HepG2 (cell line): ENCODE results near the gene COL18A1. TPM values are rescaled to one million over a fixed set of nuclear protein-coding genes. Genes with fewer than 3 reads are reported as not detected.

Source experiments
- ARNT ChIP-seq: fragments of 450-650 bp; IDR thresholded peaks from 2 replicates; pipeline ENCODE4 v1.6.1; 2017
- ATAD3A ChIP-seq: sonication (generic); formaldehyde crosslinking; IDR thresholded peaks from 2 replicates; pipeline ENCODE4 v1.4.0; 2020; ENCODE audit warnings: missing genetic modification reagents
- CSRNP1 ChIP-seq: sonication (generic); formaldehyde crosslinking; IDR thresholded peaks from 2 replicates; pipeline ENCODE4 v1.8.1; 2023; ENCODE audit warnings: mild to moderate bottlenecking, missing genetic modification reagents
- FOXK1 ChIP-seq: sonication (generic); formaldehyde crosslinking; IDR thresholded peaks from 2 replicates; pipeline ENCODE4 v1.4.0; 2020; ENCODE audit warnings: low read depth, missing genetic modification reagents, borderline replicate concordance
- GATAD1 ChIP-seq: IDR thresholded peaks from 2 replicates; pipeline ENCODE4 v1.6.1; 2016; ENCODE audit warnings: missing genetic modification reagents, missing compliant biosample characterization
- GATAD2A ChIP-seq: IDR thresholded peaks from 2 replicates; pipeline ENCODE4 v1.6.1; 2016
- GTF3A ChIP-seq: sonication (generic); formaldehyde crosslinking; conservative IDR thresholded peaks from 2 replicates; pipeline ENCODE4 v1.4.0; 2020; ENCODE audit warnings: mild to moderate bottlenecking, missing genetic modification reagents
- HNRNPLL ChIP-seq: fragments of 200-400 bp; formaldehyde crosslinking; IDR thresholded peaks from 2 replicates; pipeline ENCODE4 v1.6.1; 2017; ENCODE audit warnings: mild to moderate bottlenecking, low read depth, low read length; ENCODE audit not compliant: poor library complexity, severe bottlenecking
- MED1 ChIP-seq: sonication (generic); formaldehyde crosslinking; IDR thresholded peaks from 2 replicates; pipeline ENCODE4 v1.4.0; 2020; ENCODE audit warnings: missing genetic modification reagents
- MTA1 ChIP-seq: sonication (generic); formaldehyde crosslinking; IDR thresholded peaks from 2 replicates; pipeline ENCODE4 v1.4.0; 2020; ENCODE audit warnings: missing genetic modification reagents, mild to moderate bottlenecking, borderline replicate concordance
- MXD3 ChIP-seq: IDR thresholded peaks from 2 replicates; pipeline ENCODE4 v1.6.1; 2016; ENCODE audit warnings: mild to moderate bottlenecking, missing biosample characterization, missing genetic modification reagents
- MYC ChIP-seq: sonication (generic); formaldehyde crosslinking; IDR thresholded peaks from 2 replicates; pipeline ENCODE4 v1.9.0; 2021; ENCODE audit warnings: missing genetic modification reagents, borderline replicate concordance
- NFIB ChIP-seq: sonication (generic); formaldehyde crosslinking; IDR thresholded peaks from 2 replicates; pipeline ENCODE4 v1.9.0; 2021; ENCODE audit warnings: missing genetic modification reagents, mild to moderate bottlenecking, borderline replicate concordance
- RARA ChIP-seq: IDR thresholded peaks from 2 replicates; pipeline ENCODE4 v1.6.1; 2016; ENCODE audit warnings: missing genetic modification reagents, missing compliant biosample characterization
- SALL1 ChIP-seq: sonication (generic); formaldehyde crosslinking; IDR thresholded peaks from 2 replicates; pipeline ENCODE4 v1.8.0; 2022; ENCODE audit warnings: mild to moderate bottlenecking, missing genetic modification reagents
- SMAD3 ChIP-seq: sonication (generic); formaldehyde crosslinking; IDR thresholded peaks from 2 replicates; pipeline ENCODE4 v1.4.0; 2020; ENCODE audit warnings: missing genetic modification reagents
- SRSF4 ChIP-seq: fragments of 200-400 bp; formaldehyde crosslinking; IDR thresholded peaks from one replicate; pipeline ENCODE4 v1.6.1; 2018; ENCODE audit warnings: mild to moderate bottlenecking, low read depth, low read length, moderate library complexity; ENCODE audit not compliant: poor library complexity, severe bottlenecking
- TEAD3 ChIP-seq: optimal IDR thresholded peaks from 2 replicates; pipeline ENCODE3; 2016; ENCODE audit warnings: borderline replicate concordance
- ZNF143 ChIP-seq: sonication (generic); formaldehyde crosslinking; IDR thresholded peaks from 2 replicates; pipeline ENCODE4 v1.4.0; 2020; ENCODE audit warnings: missing genetic modification reagents
- ZNF18 ChIP-seq: sonication (generic); formaldehyde crosslinking; IDR thresholded peaks from 2 replicates; pipeline ENCODE4 v1.8.0; 2022; ENCODE audit warnings: mild to moderate bottlenecking, missing genetic modification reagents; ENCODE audit not compliant: insufficient replicate concordance
- ZNF205 ChIP-seq: IDR thresholded peaks from 2 replicates; pipeline ENCODE4 v1.6.1; 2018; ENCODE audit warnings: missing biosample characterization, missing genetic modification reagents
- ZNF264 ChIP-seq: sonication (generic); formaldehyde crosslinking; IDR thresholded peaks from 2 replicates; pipeline ENCODE4 v1.4.0; 2020; ENCODE audit warnings: missing genetic modification reagents
- ZNF446 ChIP-seq: sonication (generic); formaldehyde crosslinking; IDR thresholded peaks from 2 replicates; pipeline ENCODE4 v1.5.0; 2020; ENCODE audit warnings: mild to moderate bottlenecking, missing genetic modification reagents
- ZSCAN25 ChIP-seq: sonication (generic); formaldehyde crosslinking; IDR thresholded peaks from 2 replicates; pipeline ENCODE4 v1.8.0; 2022; ENCODE audit warnings: mild to moderate bottlenecking, missing genetic modification reagents
- polyA plus RNA-seq, 8 experiments: library from polyadenylated mRNA; depleted of rRNA in 3 of 8; stranded (reverse) in 7 of 8; unstranded in 1 of 8; fragments of >200 nt; fragmentation: Illumina TruSeq in 4 of 8; extraction: Trizol in 4 of 8; gene quantifications; 2 replicates each; pipeline versions ENCODE4 v1.2.1 to v1.2.3, GENCODE V29; 2011 to 2016; ENCODE audit warnings: low read depth in 4 of 8, missing spikeins in 1 of 8, mixed read lengths in 1 of 8; ENCODE audit not compliant: insufficient read depth in 1 of 8
- total RNA-seq, 5 experiments: library from RNA; depleted of rRNA; stranded (reverse); fragments of >200 nt; fragmentation: Illumina TruSeq; extraction: Trizol; gene quantifications; 2 replicates each; pipeline ENCODE4 v1.2.3, GENCODE V29; 2016; ENCODE audit warnings: low read depth in 1 of 5
- TF ChIP-seq, protein P1 (sequence below): sonication (generic); formaldehyde crosslinking; IDR thresholded peaks from 2 replicates; pipeline ENCODE4 v1.4.0; 2020; ENCODE audit warnings: missing genetic modification reagents

The COL18A1 gene
- total and polyA plus RNA-seq, 2 of the 13 experiments (the other 11 are each of a cell fraction or from before 2014, with no cell fraction given), result 79.0 to 102 TPM

DNA sequence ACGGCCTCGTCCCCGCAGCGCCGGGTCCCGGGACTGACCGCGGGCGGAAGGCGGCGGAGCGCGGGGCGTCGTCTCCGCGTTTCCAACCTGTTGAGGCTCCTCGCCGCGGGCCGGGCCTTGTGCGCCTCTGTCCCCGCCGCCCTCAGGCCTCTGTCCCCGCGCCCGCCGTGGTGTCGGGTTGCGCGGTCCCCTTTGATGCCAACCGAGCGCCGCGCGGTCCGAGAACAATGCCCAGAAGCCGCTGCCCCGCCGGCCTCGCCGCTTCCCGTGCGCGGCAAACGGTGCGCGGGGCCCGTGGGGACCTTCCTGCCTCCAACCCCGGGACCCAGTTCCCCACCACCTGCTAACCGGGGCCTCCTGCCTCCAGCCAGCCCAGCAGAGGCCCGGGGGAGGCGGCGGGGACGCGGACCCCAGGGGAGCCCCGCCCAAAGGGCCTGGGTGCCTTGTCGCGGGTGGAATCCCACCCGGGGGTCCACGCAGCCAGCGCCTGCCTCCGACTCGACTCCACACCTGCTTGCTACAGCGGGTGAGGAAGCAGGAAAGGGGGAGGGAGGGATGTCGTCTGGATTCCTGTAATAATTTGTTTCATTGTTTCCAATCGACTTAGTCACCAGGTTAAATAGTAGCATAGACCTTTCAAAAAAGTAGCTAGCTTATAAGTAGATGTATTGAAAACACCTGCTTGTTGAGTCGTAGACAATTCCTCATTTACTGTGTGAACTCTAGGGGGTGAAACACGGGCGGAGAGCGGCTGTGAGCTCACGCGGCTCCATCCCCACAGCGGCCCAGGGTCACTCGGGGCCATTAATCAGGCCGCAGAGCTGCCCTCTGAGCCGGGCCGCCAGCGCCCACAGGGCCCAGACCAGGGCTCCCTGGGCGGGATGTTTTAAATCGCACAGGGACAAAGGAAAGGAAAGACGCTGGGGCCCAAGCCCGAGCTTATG, 1.1 kb downstream of the COL18A1 start (continued):
- TF ChIP-seq CSRNP1 (CRISPR knock-in tag) (no peak; the same call in 1 of the 2 replicates), MYC (peak; percentile 45; the same call in 1 of the 2 replicates), ZNF446 (CRISPR knock-in tag) (0 out of 2 replicates have a peak, but pooled peaks have one; percentile 15), SMAD3 (CRISPR knock-in tag) (no peak), ZNF143 (no peak), GATAD1 (CRISPR knock-in tag) (peak; percentile 11; the same call in 1 of the 2 replicates), GTF3A (CRISPR knock-in tag) (no peak), MTA1 (CRISPR knock-in tag) (peak; percentile 76; the same call in 1 of the 2 replicates), SALL1 (CRISPR knock-in tag) (peak; percentile 31), ZNF18 (CRISPR knock-in tag) (peak; percentile 28), FOXK1 (CRISPR knock-in tag) (peak; percentile 23; the same call in 1 of the 2 replicates), NFIB (CRISPR knock-in tag) (no peak), ATAD3A (CRISPR knock-in tag) (no peak), ZNF264 (CRISPR knock-in tag) (no peak), RARA (0 out of 2 replicates have a peak, but pooled peaks have one; percentile 22), ZNF205 (0 out of 2 replicates have a peak, but pooled peaks have one; percentile 20), HNRNPLL (peak; percentile 22), ZSCAN25 (CRISPR knock-in tag) (0 out of 2 replicates have a peak, but pooled peaks have one; percentile 54), ARNT (no peak), GATAD2A (CRISPR knock-in tag) (peak; percentile 50; the same call in 1 of the 2 replicates), SRSF4 (no peak), MXD3 (CRISPR knock-in tag) (peak; percentile 82), MED1 (CRISPR knock-in tag) (peak; percentile 11; the same call in 1 of the 2 replicates), TEAD3 (no peak)
- TF ChIP-seq, protein P1, sequence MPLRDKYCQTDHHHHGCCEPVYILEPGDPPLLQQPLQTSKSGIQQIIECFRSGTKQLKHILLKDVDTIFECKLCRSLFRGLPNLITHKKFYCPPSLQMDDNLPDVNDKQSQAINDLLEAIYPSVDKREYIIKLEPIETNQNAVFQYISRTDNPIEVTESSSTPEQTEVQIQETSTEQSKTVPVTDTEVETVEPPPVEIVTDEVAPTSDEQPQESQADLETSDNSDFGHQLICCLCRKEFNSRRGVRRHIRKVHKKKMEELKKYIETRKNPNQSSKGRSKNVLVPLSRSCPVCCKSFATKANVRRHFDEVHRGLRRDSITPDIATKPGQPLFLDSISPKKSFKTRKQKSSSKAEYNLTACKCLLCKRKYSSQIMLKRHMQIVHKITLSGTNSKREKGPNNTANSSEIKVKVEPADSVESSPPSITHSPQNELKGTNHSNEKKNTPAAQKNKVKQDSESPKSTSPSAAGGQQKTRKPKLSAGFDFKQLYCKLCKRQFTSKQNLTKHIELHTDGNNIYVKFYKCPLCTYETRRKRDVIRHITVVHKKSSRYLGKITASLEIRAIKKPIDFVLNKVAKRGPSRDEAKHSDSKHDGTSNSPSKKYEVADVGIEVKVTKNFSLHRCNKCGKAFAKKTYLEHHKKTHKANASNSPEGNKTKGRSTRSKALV, result 0 out of 2 replicates have a peak, but pooled peaks have one; percentile 11
